H1 (cell line): ENCODE results near the gene ERO1B. TPM values are rescaled to one million over a fixed set of nuclear protein-coding genes. Genes with fewer than 3 reads are reported as not detected.

Experiments used
- CTCF ChIA-PET: fragments of 300-600 bp; sonication (Branson Sonifier 250); formaldehyde crosslinking; loops from one replicate; lab custom pipeline; 2021; ENCODE audit not compliant: partially characterized antibody; lab: Charles Lee
- POLR2A ChIA-PET: fragments of 300-600 bp; sonication (Branson Sonifier 250); formaldehyde crosslinking; loops from one replicate; lab custom pipeline; 2021; ENCODE audit warnings: inconsistent platforms; ENCODE audit not compliant: partially characterized antibody; lab: Charles Lee
- DNase-seq, 2 experiments: peaks; one replicate each; pipeline versions ENCODE4 v3.0.0 to v3.0.0-alpha.2; 2010 to 2022; ENCODE audit warnings: low spot score in 2 of 2, low read depth in 1 of 2, mixed read lengths in 1 of 2
- FAIRE-seq: peaks from 2 replicates; lab custom pipeline; 2011; peaks lifted over from hg19 to GRCh38; lab: Jason Lieb, UNC
- H2AFZ ChIP-seq: 2 replicates; pipeline ENCODE4 v1.8.1; 2012; ENCODE audit warnings: low read length, inconsistent platforms
- H2AK5ac ChIP-seq: 2 replicates; pipeline ENCODE4 v1.6.1; 2013; ENCODE audit warnings: low read depth, low read length
- H2BK120ac ChIP-seq: replicated peaks from 2 replicates; pipeline ENCODE3; 2013; ENCODE audit warnings: low read depth, low read length, inconsistent platforms
- H2BK12ac ChIP-seq: 2 replicates; pipeline ENCODE4 v1.6.1; 2013; ENCODE audit warnings: low read depth, low read length
- H2BK15ac ChIP-seq: 2 replicates; pipeline ENCODE4 v1.6.1; 2013; ENCODE audit warnings: low read length
- H2BK20ac ChIP-seq: 2 replicates; pipeline ENCODE4 v1.6.1; 2013; ENCODE audit warnings: low read length
- H2BK5ac ChIP-seq: 2 replicates; pipeline ENCODE4 v1.6.1; 2013; ENCODE audit warnings: low read depth, low read length
- H3K14ac ChIP-seq: 2 replicates; pipeline ENCODE4 v1.6.1; 2013; ENCODE audit warnings: inconsistent platforms; ENCODE audit not compliant: insufficient read length
- H3K18ac ChIP-seq: 2 replicates; pipeline ENCODE4 v1.6.1; 2013; ENCODE audit warnings: low read length; ENCODE audit errors: extremely low read depth
- H3K23ac ChIP-seq: 2 replicates; pipeline ENCODE4 v1.6.1; 2013; ENCODE audit warnings: inconsistent platforms; ENCODE audit not compliant: insufficient read length
- H3K23me2 ChIP-seq: 2 replicates; pipeline ENCODE4 v1.6.1; 2013; ENCODE audit warnings: low read depth, low read length
- H3K27ac ChIP-seq: 2 replicates; pipeline ENCODE4 v1.6.1; 2011; ENCODE audit warnings: low read depth, low read length, inconsistent platforms
- H3K27me3 ChIP-seq, 4 experiments: replicated peaks in 1 of 4; 1 replicate in 1 of 4; 2 replicates in 3 of 4; pipeline versions ENCODE4 v1.6.1 to v1.8.1; 2011 to 2013; ENCODE audit warnings: low read length in 3 of 4, mild to moderate bottlenecking in 3 of 4, inconsistent platforms in 2 of 4, mixed read lengths in 2 of 4, moderate library complexity in 1 of 4; ENCODE audit not compliant: control insufficient read depth in 3 of 4, insufficient read depth in 3 of 4; ENCODE audit errors: extremely low read depth in 1 of 4
- H3K36me3 ChIP-seq, 4 experiments: 2 replicates each; pipeline versions ENCODE4 v1.6.1 to v1.8.1; 2011 to 2013; ENCODE audit warnings: mild to moderate bottlenecking in 4 of 4, low read length in 3 of 4, moderate library complexity in 2 of 4, control low read depth in 1 of 4, inconsistent platforms in 1 of 4; ENCODE audit not compliant: insufficient read depth in 4 of 4, control insufficient read depth in 2 of 4
- H3K4ac ChIP-seq: replicated peaks from 2 replicates; pipeline ENCODE3; 2013; ENCODE audit warnings: low read length, low read depth, mixed read lengths, inconsistent platforms; ENCODE audit not compliant: insufficient read length
- H3K4me1 ChIP-seq, 4 experiments: replicated peaks in 1 of 4; 1 replicate in 1 of 4; 2 replicates in 3 of 4; pipeline versions ENCODE4 v1.6.1 to v1.8.1; 2011 to 2013; ENCODE audit warnings: low read length in 3 of 4, inconsistent platforms in 2 of 4, mixed read lengths in 1 of 4; ENCODE audit not compliant: insufficient read depth in 4 of 4, control insufficient read depth in 3 of 4
- H3K4me2 ChIP-seq, 2 experiments: 2 replicates each; pipeline versions ENCODE4 v1.6.1 to v1.8.1; 2011 to 2013; ENCODE audit warnings: low read depth in 2 of 2, low read length in 2 of 2, control low read depth in 1 of 2, inconsistent platforms in 1 of 2, mild to moderate bottlenecking in 1 of 2; ENCODE audit not compliant: insufficient read depth in 1 of 2
- H3K4me3 ChIP-seq, 4 experiments: fragments of 200-600, 300-600 bp in 1 of 4; sonication (generic), shearing (Covaris generic), sonication (Bioruptor Twin) in 1 of 4; 2 replicates each; pipeline versions ENCODE4 v1.5.1 to v1.8.1; 2011 to 2016; ENCODE audit warnings: low read length in 4 of 4, low read depth in 3 of 4, control low read depth in 2 of 4, inconsistent platforms in 2 of 4, mild to moderate bottlenecking in 2 of 4, mixed read lengths in 1 of 4, moderate library complexity in 1 of 4; ENCODE audit not compliant: insufficient read depth in 2 of 4; ENCODE audit errors: extremely low read depth in 1 of 4
- H3K56ac ChIP-seq: replicated peaks from 2 replicates; pipeline ENCODE3; 2013; ENCODE audit warnings: low read depth, mild to moderate bottlenecking, mixed read lengths, low read length, inconsistent platforms; ENCODE audit not compliant: insufficient read length
- H3K79me1 ChIP-seq: 2 replicates; pipeline ENCODE4 v1.6.1; 2013; ENCODE audit warnings: low read depth, low read length, control low read depth
- H3K79me2 ChIP-seq, 2 experiments: 2 replicates each; pipeline versions ENCODE4 v1.6.1 to v1.8.1; 2012 to 2013; ENCODE audit warnings: low read length in 2 of 2, mild to moderate bottlenecking in 2 of 2, inconsistent platforms in 1 of 2; ENCODE audit not compliant: insufficient read depth in 2 of 2, control insufficient read depth in 1 of 2
- H3K9ac ChIP-seq, 4 experiments: replicated peaks in 1 of 4; 1 replicate in 1 of 4; 2 replicates in 3 of 4; pipeline versions ENCODE4 v1.6.1 to v1.8.1; 2011 to 2013; ENCODE audit warnings: low read depth in 3 of 4, low read length in 3 of 4, control low read depth in 2 of 4, mild to moderate bottlenecking in 2 of 4, moderate library complexity in 2 of 4, inconsistent platforms in 1 of 4; ENCODE audit errors: extremely low read depth in 1 of 4
- H3K9me3 ChIP-seq, 2 experiments: 2 replicates each; pipeline versions ENCODE4 v1.6.1 to v1.8.1; 2012 to 2013; ENCODE audit warnings: mild to moderate bottlenecking in 2 of 2, moderate library complexity in 2 of 2, control low read depth in 1 of 2, inconsistent platforms in 1 of 2, low read depth in 1 of 2, low read length in 1 of 2, mixed read lengths in 1 of 2; ENCODE audit not compliant: insufficient read depth in 2 of 2
- H4K20me1 ChIP-seq, 2 experiments: replicated peaks in 1 of 2; 2 replicates each; pipeline versions ENCODE3 to v1.8.1; 2011 to 2013; ENCODE audit warnings: inconsistent platforms in 2 of 2, low read length in 2 of 2, mild to moderate bottlenecking in 1 of 2; ENCODE audit not compliant: insufficient read depth in 2 of 2, control insufficient read depth in 1 of 2
- H4K5ac ChIP-seq: 2 replicates; pipeline ENCODE4 v1.6.1; 2013; ENCODE audit warnings: low read length, low read depth, mixed read lengths, inconsistent platforms; ENCODE audit not compliant: insufficient read length
- H4K8ac ChIP-seq: 2 replicates; pipeline ENCODE4 v1.8.0; 2013; ENCODE audit warnings: mild to moderate bottlenecking, moderate library complexity, low read length, inconsistent platforms; ENCODE audit not compliant: insufficient read depth; ENCODE audit errors: extremely low read depth
- H4K91ac ChIP-seq: replicated peaks from 2 replicates; pipeline ENCODE3; 2013; ENCODE audit warnings: low read length, mixed read lengths, inconsistent platforms; ENCODE audit not compliant: insufficient read length
- ATF3 ChIP-seq: IDR thresholded peaks from 2 replicates; pipeline ENCODE4 v1.6.1; 2011; ENCODE audit warnings: low read depth, mild to moderate bottlenecking, low read length; ENCODE audit not compliant: insufficient read depth
- CTCF ChIP-seq, 3 experiments: IDR thresholded peaks; 1 replicate in 2 of 3; 2 replicates in 1 of 3; pipeline versions ENCODE4 v1.5.1 to v1.6.1; 2011; ENCODE audit warnings: low read length in 3 of 3, mild to moderate bottlenecking in 3 of 3, inconsistent platforms in 2 of 3, low read depth in 1 of 3, moderate library complexity in 1 of 3; ENCODE audit not compliant: insufficient read depth in 1 of 3; ENCODE audit errors: control extremely low read depth in 1 of 3
- EZH2 ChIP-seq: fragments of 200-600 bp; sonication (generic); IDR thresholded peaks from 2 replicates; pipeline ENCODE4 v1.7.1; 2012; ENCODE audit warnings: low read depth, mild to moderate bottlenecking, moderate library complexity, low read length, inconsistent platforms; ENCODE audit not compliant: severe bottlenecking
- KDM4A ChIP-seq: IDR thresholded peaks from one replicate; pipeline ENCODE4 v1.7.1; 2012; ENCODE audit warnings: low read depth, mild to moderate bottlenecking, moderate library complexity, low read length, inconsistent platforms; ENCODE audit not compliant: severe bottlenecking
- PHF8 ChIP-seq: fragments of 200-600 bp; sonication (generic); conservative IDR thresholded peaks from 2 replicates; pipeline ENCODE4 v1.7.1; 2012; ENCODE audit warnings: low read depth, mild to moderate bottlenecking, inconsistent platforms, low read length, moderate library complexity
- RBBP5 ChIP-seq: IDR thresholded peaks from 2 replicates; pipeline ENCODE4 v1.7.1; 2012; ENCODE audit warnings: low read depth, mild to moderate bottlenecking, inconsistent platforms, low read length, moderate library complexity, borderline replicate concordance
- SIN3A ChIP-seq, 2 experiments: IDR thresholded peaks in 1 of 2; conservative IDR thresholded peaks in 1 of 2; 2 replicates each; pipeline ENCODE4 v1.6.1; 2011 to 2012; ENCODE audit warnings: low read length in 2 of 2, improper control_type of control experiment in 1 of 2, low read depth in 1 of 2, mild to moderate bottlenecking in 1 of 2
- SP1 ChIP-seq: IDR thresholded peaks from 2 replicates; pipeline ENCODE4 v1.6.1; 2011; ENCODE audit warnings: low read depth, low read length
- WGBS, 2 experiments: shearing (Covaris generic) in 1 of 2; methylation state at CpG; one replicate each; pipeline versions ENCODE4 v1.1.6 to v1.1.7; 2013 to 2015; ENCODE audit warnings: low lambda C conversion rate in 2 of 2, mixed read lengths in 2 of 2, inconsistent platforms in 1 of 2, low coverage in 1 of 2, missing lambda C conversion rate in 1 of 2; ENCODE audit not compliant: insufficient replicate concordance in 2 of 2, insufficient coverage in 1 of 2, insufficient read length in 1 of 2; ENCODE audit errors: extremely low coverage in 1 of 2, missing lambda C conversion rate in 1 of 2; 5-methylcytosine and 5-hydroxymethylcytosine counted together
- polyA plus RNA-seq, 7 experiments: library from polyadenylated mRNA; depleted of rRNA in 3 of 7; stranded (reverse) in 5 of 7; unstranded in 2 of 7; fragments of >200 nt in 5 of 7; fragments of 200-250 nt in 2 of 7; gene quantifications; 1 replicate in 5 of 7; 2 replicates in 1 of 7; 4 replicates in 1 of 7; pipeline versions ENCODE4 v1.2.1 to v1.2.3, GENCODE V29; 2011 to 2013; ENCODE audit warnings: missing spikeins in 2 of 7, mixed read lengths in 2 of 7
- total RNA-seq: library from RNA; stranded (reverse); fragmentation: NEBNext Ultra II Directional; extraction: Animal tissue kit (Norgen Biotek cat#: 25700); gene quantifications from 2 replicates; pipeline ENCODE4 v1.2.1, GENCODE V29; 2021

ERO1B gene
- total and polyA plus RNA-seq, 2 of the 8 experiments (the other 6 are each of a cell fraction or from before 2014, with no cell fraction given): 0.74 to 5.6 TPM

- H2BK20ac ChIP-seq: no peak overlapping the region
- FAIRE-seq (no peak), DNase-seq (no peak)
- H3K9ac ChIP-seq: no peak overlapping the region
- no peaks in the 10 kb centered on the region; a peak in 1 of 7 replicates for H3K27me3 ChIP-seq
- no peak overlapping the region for H3K4ac ChIP-seq
- H3K4me3 ChIP-seq: no peak overlapping the region
- CTCF ChIA-PET: no interaction called here
- H3K23ac ChIP-seq: no peak overlapping the region
- no peak overlapping the region for H4K91ac ChIP-seq
- no peaks in the 10 kb centered on the region for H4K20me1 ChIP-seq
- 0 out of 4 replicates have a peak, but pooled peaks cover 0 to 3% of the 10 kb centered on the region in 2 experiments for H3K9me3 ChIP-seq
- H3K23me2 ChIP-seq: no peaks in the 10 kb centered on the region
- H3K79me1 ChIP-seq: no peaks in the 10 kb centered on the region
- no peak overlapping the region for H4K8ac ChIP-seq
- POLR2A ChIA-PET: interaction anchor here (0.9 kb wide), 1 partner anchor 22 kb away, joined by 3 read pairs; no protein-coding TSS in a partner anchor
- H4K5ac ChIP-seq: no peak overlapping the region
- H2BK120ac ChIP-seq: no peak overlapping the region
- H3K18ac ChIP-seq: no peak overlapping the region
- WGBS, 2 experiments: 74% methylated on average over 4 of the region's 4 CpGs; no CpG with 5 or more reads in 1 of the 2 experiments
- no peak overlapping the region for H3K14ac ChIP-seq
- no peak overlapping the region for H2AFZ ChIP-seq
- H2BK15ac ChIP-seq: no peak overlapping the region
- H2BK5ac ChIP-seq: no peak overlapping the region
- H3K27ac ChIP-seq: no peak overlapping the region
- H3K79me2 ChIP-seq: no peaks in the 10 kb centered on the region
- H2BK12ac ChIP-seq: no peak overlapping the region
- no peaks in the 10 kb centered on the region for H3K4me1 ChIP-seq
- no peak overlapping the region for H3K4me2 ChIP-seq
- no peak overlapping the region for H3K56ac ChIP-seq
- H3K36me3 ChIP-seq: peaks cover 0 to 2% (median 0%) of the 10 kb centered on the region in 4 experiments; a peak in 1 of 8 replicates
- H2AK5ac ChIP-seq: no peak overlapping the region
- TF ChIP-seq PHF8 (no peak), KDM4A (no peak), RBBP5 (no peak), SIN3A (conservative IDR thresholded peaks at IDR 0.05 in 1 of 2, IDR thresholded peaks at IDR 0.05 in 1 of 2; ENCODE audit: low read depth in 1 of 2, low read length in 2 of 2) (no peak), EZH2 (no peak), ATF3 (no peak), SP1 (no peak), CTCF (IDR thresholded peaks at IDR 0.05; ENCODE audit: control extremely low read depth in 1 of 3, insufficient read depth in 1 of 3, low read depth in 1 of 3, low read length in 3 of 3) (no peak)
Measured at GRCh38 chr1:236253918-236254637, 27.7 kb downstream of the ERO1B start.
